NCI-H524 treated with DMSO at 0.1 percent for 48 hours (cell line): Measurements from ENCODE around the gene MAP3K9.
A peak's percentile ranks its signal among the peaks of the same experiment; 100 is the strongest.
"Not testable (repeated sequence)": the region's sequence is repeated elsewhere in the genome, so short reads cannot be mapped to it uniquely, and the experiment has no call there.

Experiments used
- DNase-seq: peaks from one replicate; lab custom pipeline; 2025; lab: John Stamatoyannopoulos, UW

The MAP3K9 gene

GRCh38 chr14:70724110-70724509, 85.2 kb downstream of the MAP3K9 start:
- no peak for DNase-seq

GRCh38 chr14:70723276-70723675, 86.0 kb downstream of the MAP3K9 start:
- DNase-seq = no peak

- no peak for DNase-seq
These were observed 86.9 kb downstream of the MAP3K9 start for GRCh38 chr14:70722418-70722817.

GRCh38 chr14:70721542-70721941, 87.8 kb downstream of the MAP3K9 start:
- DNase-seq = no peak

GRCh38 chr14:70718383-70719118, 90.8 kb downstream of the MAP3K9 start:
- no peak for DNase-seq

GRCh38 chr14:70716958-70717357, 92.4 kb downstream of the MAP3K9 start:
- DNase-seq = peak; percentile 52

- no peak for DNase-seq
These were observed 92.8 kb downstream of the MAP3K9 start for GRCh38 chr14:70716483-70716882.

GRCh38 chr14:70714055-70714550, 95.2 kb downstream of the MAP3K9 start:
- peak; percentile 44 for DNase-seq

- DNase-seq = no peak
These were observed 95.8 kb downstream of the MAP3K9 start for GRCh38 chr14:70713511-70713916.

GRCh38 chr14:70713096-70713495, 96.2 kb downstream of the MAP3K9 start:
- DNase-seq = no peak

GRCh38 chr14:70711451-70711850, 97.9 kb downstream of the MAP3K9 start:
- no peak for DNase-seq

- DNase-seq = peak; percentile 13
These were observed 99.5 kb downstream of the MAP3K9 start for GRCh38 chr14:70709726-70710382.

- no peak for DNase-seq
These were observed 100.4 kb downstream of the MAP3K9 start for GRCh38 chr14:70708717-70709570.

GRCh38 chr14:70707138-70708038, 101.9 kb downstream of the MAP3K9 start:
- no peak for DNase-seq

- DNase-seq = no peak
These were observed 103.1 kb downstream of the MAP3K9 start for GRCh38 chr14:70706177-70706576.

GRCh38 chr14:70704960-70705359, 104.4 kb downstream of the MAP3K9 start:
- DNase-seq = no peak

GRCh38 chr14:70703621-70704168, 105.6 kb downstream of the MAP3K9 start:
- DNase-seq = not testable (repeated sequence)

GRCh38 chr14:70702161-70702560, 107.2 kb downstream of the MAP3K9 start:
- no peak for DNase-seq

GRCh38 chr14:70701610-70702009, 107.7 kb downstream of the MAP3K9 start:
- DNase-seq = no peak

GRCh38 chr14:70700955-70701585, 108.2 kb downstream of the MAP3K9 start:
- no peak for DNase-seq

- no peak for DNase-seq
These were observed 109.7 kb downstream of the MAP3K9 start for GRCh38 chr14:70699646-70700045.
